Neuron (in vitro differentiated cells): Measurements from ENCODE around the gene NFYB.
A peak's percentile ranks its signal among the peaks of the same experiment; 100 is the strongest.
"Not testable (repeated sequence)": the region's sequence is repeated elsewhere in the genome, so short reads cannot be mapped to it uniquely, and the experiment has no call there.

ENCODE experiments used
- H2AFZ ChIP-seq: one replicate; pipeline ENCODE4 v1.6.1; 2013; ENCODE audit warnings: low read depth, mild to moderate bottlenecking, inconsistent platforms, low read length, moderate library complexity
- H3K27me3 ChIP-seq: one replicate; pipeline ENCODE4 v1.6.1; 2013; ENCODE audit warnings: low read length; ENCODE audit not compliant: insufficient read depth
- H3K36me3 ChIP-seq: one replicate; pipeline ENCODE4 v1.6.1; 2013; ENCODE audit warnings: low read length; ENCODE audit not compliant: insufficient read depth
- H3K4me1 ChIP-seq: one replicate; pipeline ENCODE4 v1.6.1; 2013; ENCODE audit warnings: low read length; ENCODE audit not compliant: insufficient read depth
- H3K4me3 ChIP-seq: 2 replicates; pipeline ENCODE4 v1.5.1; 2013; ENCODE audit warnings: mild to moderate bottlenecking, low read length, moderate library complexity
- H3K9me3 ChIP-seq: one replicate; pipeline ENCODE4 v1.6.1; 2013; ENCODE audit warnings: low read length

NFYB gene

DNA sequence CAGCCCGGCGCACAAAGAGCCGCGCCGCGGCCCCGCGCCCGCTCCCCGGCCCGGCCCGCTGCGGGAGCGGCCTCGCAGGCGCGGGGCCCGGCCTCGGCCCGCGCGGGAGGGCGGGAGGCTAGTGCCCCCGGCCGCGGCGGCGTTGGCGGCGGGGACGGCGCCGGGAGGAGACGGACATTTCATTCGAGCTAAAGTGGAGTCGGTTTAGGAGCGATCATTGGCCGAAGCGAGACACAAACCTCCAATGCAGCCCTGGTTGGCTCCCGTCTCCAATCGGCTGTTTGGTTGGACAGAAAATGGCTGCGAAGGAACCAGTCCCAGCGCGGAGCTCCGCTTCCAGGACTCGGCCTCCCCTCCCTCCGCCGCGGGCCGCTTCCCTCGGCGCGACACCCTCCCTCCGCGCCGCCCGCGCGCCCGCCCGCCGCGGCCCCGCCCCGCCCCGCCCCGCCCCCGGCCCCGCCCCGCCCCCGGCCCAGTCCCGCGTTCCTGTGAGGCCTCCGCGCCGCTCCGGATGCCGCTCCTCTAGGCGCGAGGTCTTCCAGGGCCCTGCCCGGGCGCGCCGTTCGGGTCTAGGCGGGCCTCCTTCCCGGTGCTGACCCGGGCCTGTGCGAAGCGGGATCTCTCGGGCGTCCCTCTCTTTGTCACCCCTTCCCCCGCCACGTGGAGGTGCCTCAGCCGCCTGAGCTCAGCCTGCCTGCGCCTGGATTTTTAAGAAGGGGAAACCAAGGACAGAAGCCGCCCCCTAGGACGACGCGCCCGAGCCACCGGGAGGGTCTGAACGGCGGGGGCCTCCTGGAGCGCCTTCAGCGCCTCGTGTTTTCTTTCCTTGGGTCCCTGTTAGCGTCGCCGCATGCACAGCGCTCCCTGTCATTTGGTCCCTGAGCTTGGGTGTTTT lies at the start of gene NFYB:
TSS of gene NFYB (minus strand) at position 309 of the 895 bp plus-strand sequence. CDS start 2,757 bp downstream, outside the sequence.
- H3K4me1 ChIP-seq, result peaks cover 25% of the 10 kb centered on the region
- H3K27me3 ChIP-seq, result no peaks in the 10 kb centered on the region
- no peaks in the 10 kb centered on the region for H3K9me3 ChIP-seq
- peak within 1 kb of the TSS; percentile 65 for H2AFZ ChIP-seq
- peak within 1 kb of the TSS; percentile 87 for H3K4me3 ChIP-seq
- H3K36me3 ChIP-seq, result peaks cover 18% of the 10 kb centered on the region

- Histone ChIP-seq H3K9me3 (peaks cover 7% of the 10 kb centered on the region), H3K4me3 (no peak overlapping the region)
These were observed 49.6 kb upstream of the NFYB start for GRCh38 chr12:104187446-104188155.

DNA sequence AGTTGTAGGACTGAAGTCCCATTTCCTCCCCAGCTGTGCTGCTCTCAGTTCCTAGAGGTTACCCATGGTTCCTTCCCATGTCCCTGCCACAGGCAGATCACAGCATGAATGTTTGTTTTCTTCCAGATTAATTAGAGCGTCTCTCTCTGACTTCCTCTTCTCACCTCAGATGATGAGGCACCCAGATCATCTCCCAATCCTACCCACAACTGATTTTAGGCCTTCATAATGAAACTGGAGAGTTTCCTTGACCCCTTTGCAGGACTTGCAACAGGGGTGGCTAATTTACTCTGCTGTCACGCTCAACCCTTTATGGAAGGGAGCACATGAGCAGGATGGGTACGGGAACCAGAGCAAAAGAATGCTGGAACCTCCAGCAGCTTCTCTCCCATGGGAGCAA lies 45.4 kb upstream of the NFYB start:
- no peaks in the 10 kb centered on the region for H3K4me1 ChIP-seq
- H2AFZ ChIP-seq, result no peak overlapping the region
- H3K9me3 ChIP-seq, result peaks cover 7% of the 10 kb centered on the region
- H3K4me3 ChIP-seq, result no peak overlapping the region
- H3K27me3 ChIP-seq, result no peaks in the 10 kb centered on the region
- no peaks in the 10 kb centered on the region for H3K36me3 ChIP-seq

More at GRCh38 chr12:104187446-104188155, 49.6 kb upstream of the NFYB start:
- Histone ChIP-seq H2AFZ (no peak overlapping the region), H3K4me1 (no peaks in the 10 kb centered on the region), H3K27me3 (no peaks in the 10 kb centered on the region), H3K36me3 (no peaks in the 10 kb centered on the region)

GRCh38 chr12:104182621-104183378 lies 44.8 kb upstream of the NFYB start:
- Histone ChIP-seq H2AFZ (no peak overlapping the region), H3K4me1 (no peaks in the 10 kb centered on the region), H3K4me3 (no peak overlapping the region), H3K9me3 (peaks cover 7% of the 10 kb centered on the region), H3K36me3 (no peaks in the 10 kb centered on the region), H3K27me3 (no peaks in the 10 kb centered on the region)

DNA sequence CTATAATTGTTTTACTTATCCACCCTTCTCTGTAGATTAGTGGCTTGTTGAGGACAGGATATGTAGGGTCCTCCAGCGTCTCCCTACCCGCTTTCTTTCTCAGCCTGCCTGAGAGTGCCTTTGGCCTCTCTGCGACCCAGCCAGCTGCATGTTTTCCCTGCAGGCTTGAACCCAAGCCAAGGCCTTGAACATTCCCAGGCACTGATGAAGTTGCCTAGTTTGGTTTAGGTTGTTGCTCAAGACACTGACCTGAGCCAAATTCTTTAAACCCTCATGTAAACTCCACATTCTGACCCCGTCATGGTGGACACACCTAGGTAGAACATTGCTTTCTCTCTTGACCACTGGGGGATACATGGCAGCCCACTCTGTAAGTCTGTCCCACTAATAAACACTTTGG lies 44.1 kb upstream of the NFYB start:
- no peaks in the 10 kb centered on the region for H3K4me1 ChIP-seq
- no peaks in the 10 kb centered on the region for H3K36me3 ChIP-seq
- peaks cover 7% of the 10 kb centered on the region for H3K9me3 ChIP-seq
- H2AFZ ChIP-seq, result no peak overlapping the region
- no peak overlapping the region for H3K4me3 ChIP-seq
- no peaks in the 10 kb centered on the region for H3K27me3 ChIP-seq

- no peaks in the 10 kb centered on the region for H3K36me3 ChIP-seq
- H3K27me3 ChIP-seq, result no peaks in the 10 kb centered on the region
- no peak overlapping the region for H3K4me3 ChIP-seq
- peaks cover 7% of the 10 kb centered on the region for H3K9me3 ChIP-seq
- H2AFZ ChIP-seq, result no peak overlapping the region
- H3K4me1 ChIP-seq, result no peaks in the 10 kb centered on the region
These were observed 43.3 kb upstream of the NFYB start for GRCh38 chr12:104181313-104181712.

- no peak overlapping the region for H2AFZ ChIP-seq
- H3K27me3 ChIP-seq, result no peaks in the 10 kb centered on the region
- H3K9me3 ChIP-seq, result peaks cover 7% of the 10 kb centered on the region
- H3K4me3 ChIP-seq, result no peak overlapping the region
- no peaks in the 10 kb centered on the region for H3K36me3 ChIP-seq
- H3K4me1 ChIP-seq, result no peaks in the 10 kb centered on the region
These were observed 42.4 kb upstream of the NFYB start for GRCh38 chr12:104180374-104180773.

- Histone ChIP-seq H3K4me3 (no peak overlapping the region), H2AFZ (no peak overlapping the region), H3K36me3 (no peaks in the 10 kb centered on the region), H3K9me3 (no peaks in the 10 kb centered on the region), H3K4me1 (no peaks in the 10 kb centered on the region), H3K27me3 (no peaks in the 10 kb centered on the region)
These were observed 39.9 kb upstream of the NFYB start for GRCh38 chr12:104177663-104178501.

- Histone ChIP-seq H3K36me3 (no peaks in the 10 kb centered on the region), H3K4me1 (no peaks in the 10 kb centered on the region), H3K9me3 (no peaks in the 10 kb centered on the region), H3K4me3 (no peak overlapping the region), H2AFZ (no peak overlapping the region), H3K27me3 (no peaks in the 10 kb centered on the region)
These were observed 39.3 kb upstream of the NFYB start for GRCh38 chr12:104177336-104177662.

DNA sequence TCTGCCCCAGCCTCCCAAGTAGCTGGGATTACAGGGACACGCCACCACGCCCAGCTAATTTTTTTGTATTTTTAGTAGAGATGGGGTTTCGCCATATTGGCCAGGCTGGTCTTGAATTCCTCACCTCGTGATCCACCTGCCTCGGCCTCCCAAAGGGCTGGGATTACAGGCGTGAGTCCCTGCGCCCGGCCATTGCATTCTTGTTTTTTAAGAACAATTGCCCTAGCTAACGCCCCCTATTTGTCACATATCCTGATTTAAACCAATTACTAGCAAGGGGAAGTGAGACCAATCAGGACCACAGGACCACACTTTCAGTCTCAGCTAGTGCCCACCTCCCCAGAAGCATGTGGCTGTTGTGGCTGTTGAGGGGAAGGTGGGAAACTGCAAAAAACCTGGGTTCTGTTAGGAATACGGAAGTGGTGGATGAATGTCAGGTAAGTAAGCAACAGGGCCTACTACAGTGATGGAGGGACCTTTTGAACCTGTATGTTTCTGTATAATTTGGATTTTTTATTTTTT lies 37.8 kb upstream of the NFYB start:
- no peaks in the 10 kb centered on the region for H3K9me3 ChIP-seq
- H3K4me1 ChIP-seq, result no peaks in the 10 kb centered on the region
- H2AFZ ChIP-seq, result no peak overlapping the region
- H3K4me3 ChIP-seq, result no peak overlapping the region
- no peaks in the 10 kb centered on the region for H3K36me3 ChIP-seq
- H3K27me3 ChIP-seq, result no peaks in the 10 kb centered on the region

DNA sequence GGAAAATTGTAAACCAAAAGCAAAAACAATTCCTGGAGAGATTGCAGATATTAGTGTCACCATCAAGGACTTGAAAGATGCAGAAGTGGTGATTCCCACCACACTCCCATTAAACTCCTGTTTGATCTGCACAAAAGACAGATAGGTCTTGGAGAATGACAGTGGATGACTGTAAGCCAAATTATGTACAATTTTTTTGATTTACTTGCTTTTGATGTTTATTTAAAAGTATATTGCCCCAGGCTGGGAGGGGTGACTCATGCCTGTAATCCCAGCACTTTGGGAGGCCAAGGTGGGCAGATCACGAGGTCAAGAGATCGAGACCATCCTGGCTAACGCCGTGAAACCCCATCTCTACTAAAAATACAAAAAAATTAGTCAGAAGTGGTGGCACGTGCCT lies 35.8 kb upstream of the NFYB start:
- not testable (repeated sequence) for H3K4me3 ChIP-seq, H3K9me3 ChIP-seq, H2AFZ ChIP-seq, H3K27me3 ChIP-seq, H3K4me1 ChIP-seq, H3K36me3 ChIP-seq

- Histone ChIP-seq H2AFZ (no peak overlapping the region), H3K9me3 (no peaks in the 10 kb centered on the region), H3K4me3 (no peak overlapping the region), H3K27me3 (no peaks in the 10 kb centered on the region), H3K36me3 (no peaks in the 10 kb centered on the region), H3K4me1 (no peaks in the 10 kb centered on the region)
These were observed 34.5 kb upstream of the NFYB start for GRCh38 chr12:104172570-104172947.
